ENCODE results near the gene CCDC9.
"Not testable (repeated sequence)": the region's sequence is repeated elsewhere in the genome, so short reads cannot be mapped to it uniquely, and the experiment has no call there.

CCDC9 gene

GRCh38 chr19:47261946-47262793, 5.8 kb downstream of the CCDC9 start:
- not testable (repeated sequence) for DNase-seq

- no peak for DNase-seq
Observed at GRCh38 chr19:47264629-47265028, 8.3 kb downstream of the CCDC9 start.

- DNase-seq: no peak
Observed at GRCh38 chr19:47266401-47266941, 10.1 kb downstream of the CCDC9 start.

GRCh38 chr19:47267350-47267759, 11.0 kb downstream of the CCDC9 start:
- DNase-seq: no peak

GRCh38 chr19:47268028-47268427, 11.7 kb downstream of the CCDC9 start:
- no peak for DNase-seq

GRCh38 chr19:47269596-47269995, 13.3 kb downstream of the CCDC9 start:
- DNase-seq: no peak

- DNase-seq: no peak
Observed at GRCh38 chr19:47270408-47270807, 14.1 kb downstream of the CCDC9 start.

- no peak for DNase-seq
Observed at GRCh38 chr19:47271949-47272348, 15.6 kb downstream of the CCDC9 start.

GRCh38 chr19:47272448-47273312, 16.4 kb downstream of the CCDC9 start:
- DNase-seq: no peak

GRCh38 chr19:47273313-47274070, 17.2 kb downstream of the CCDC9 start:
- DNase-seq: peak; percentile 96

GRCh38 chr19:47274071-47274890, 18.0 kb downstream of the CCDC9 start, which contains the start of gene INAFM1:
Gene INAFM1 (plus strand): TSS chr19:47274885. CDS start chr19:47274920, 35 bp downstream.
- DNase-seq: peak; percentile 94

- peak; percentile 72 for DNase-seq
Observed at GRCh38 chr19:47274891-47275761, 18.8 kb downstream of the CCDC9 start.

GRCh38 chr19:47275791-47276461, 19.6 kb downstream of the CCDC9 start:
- DNase-seq: peak; percentile 26

GRCh38 chr19:47276513-47276912, 20.2 kb downstream of the CCDC9 start:
- not testable (repeated sequence) for DNase-seq

- no peak for DNase-seq
Observed at GRCh38 chr19:47280183-47280797, 24.0 kb downstream of the CCDC9 start.

GRCh38 chr19:47283405-47284059, 27.2 kb downstream of the CCDC9 start:
- DNase-seq: no peak

GRCh38 chr19:47284324-47284899, 28.1 kb downstream of the CCDC9 start:
- peak; percentile 68 for DNase-seq

- DNase-seq: peak; percentile 77
Observed at GRCh38 chr19:47296036-47296435, 39.7 kb downstream of the CCDC9 start.

- not testable (repeated sequence) for DNase-seq
Observed at GRCh38 chr19:47300867-47301266, 44.5 kb downstream of the CCDC9 start.
